Endothelial cell of umbilical vein (primary cell): ENCODE results near the gene CTSG. TPM values are rescaled to one million over a fixed set of nuclear protein-coding genes. Genes with fewer than 3 reads are reported as not detected.

ENCODE experiments used
- BruUV-seq: library from RNA; stranded (reverse); fragments of 400-500 nt; replicated peaks from 2 replicates; lab custom pipeline; 2021; lab: Mats Ljungman, UMichigan
- CTCF ChIA-PET: fragments of 300-600, 350-600 bp; sonication (Branson Sonifier 250); formaldehyde crosslinking; loops from one replicate; lab custom pipeline; 2021; ENCODE audit warnings: antibody characterized with exemption, inconsistent platforms; lab: Charles Lee
- POLR2A ChIA-PET: fragments of 300-600, 350-600 bp; sonication (Branson Sonifier 250); formaldehyde crosslinking; loops from one replicate; lab custom pipeline; 2021; ENCODE audit warnings: antibody characterized with exemption, inconsistent platforms; lab: Charles Lee
- DNase-seq: peaks from one replicate; pipeline ENCODE4 v3.0.0-alpha.2; 2011; ENCODE audit warnings: low read depth, low spot score
- FAIRE-seq: peaks from 2 replicates; lab custom pipeline; 2011; peaks lifted over from hg19 to GRCh38; lab: Jason Lieb, UNC
- H2AFZ ChIP-seq: 2 replicates; pipeline ENCODE4 v1.6.0; 2012; ENCODE audit warnings: low read depth, low read length, control low read depth, inconsistent platforms
- H3K27ac ChIP-seq: 2 replicates; pipeline ENCODE4 v1.5.1; 2011; ENCODE audit warnings: low read depth, mild to moderate bottlenecking, control low read depth, low read length, moderate library complexity; ENCODE audit not compliant: insufficient read depth
- H3K27me3 ChIP-seq, 2 experiments: 2 replicates each; pipeline versions ENCODE4 v1.6.0 to v1.6.1; 2011; ENCODE audit warnings: low read length in 2 of 2, mixed read lengths in 1 of 2; ENCODE audit not compliant: control insufficient read depth in 2 of 2, insufficient read depth in 2 of 2
- H3K36me3 ChIP-seq, 2 experiments: 2 replicates in 1 of 2; 3 replicates in 1 of 2; pipeline ENCODE4 v1.5.1; 2011; ENCODE audit warnings: low read length in 2 of 2, mild to moderate bottlenecking in 1 of 2, moderate library complexity in 1 of 2; ENCODE audit not compliant: control insufficient read depth in 2 of 2, insufficient read depth in 2 of 2; ENCODE audit errors: extremely low read depth in 1 of 2
- H3K4me1 ChIP-seq: 3 replicates; pipeline ENCODE4 v1.5.1; 2011; ENCODE audit warnings: mild to moderate bottlenecking, low read length; ENCODE audit not compliant: control insufficient read depth, insufficient read depth; ENCODE audit errors: extremely low read depth
- H3K4me2 ChIP-seq: 2 replicates; pipeline ENCODE4 v1.6.1; 2011; ENCODE audit warnings: low read length, control low read depth, mixed read lengths; ENCODE audit not compliant: insufficient read depth
- H3K4me3 ChIP-seq, 3 experiments: fragments of 200-600 bp in 1 of 3; sonication (generic), shearing (Covaris generic) in 1 of 3; replicated peaks in 1 of 3; 2 replicates each; pipeline ENCODE4 v1.5.1; 2011 to 2016; ENCODE audit warnings: control low read depth in 3 of 3, low read length in 3 of 3, mild to moderate bottlenecking in 2 of 3, inconsistent platforms in 1 of 3, low read depth in 1 of 3, moderate library complexity in 1 of 3; ENCODE audit not compliant: insufficient read depth in 1 of 3
- H3K79me2 ChIP-seq: 2 replicates; pipeline ENCODE4 v1.6.0; 2012; ENCODE audit warnings: low read length, inconsistent platforms; ENCODE audit not compliant: control insufficient read depth, insufficient read depth
- H3K9ac ChIP-seq: replicated peaks from 2 replicates; pipeline ENCODE3; 2011; ENCODE audit warnings: low read length, control low read depth; ENCODE audit not compliant: insufficient read depth; ENCODE audit errors: extremely low read depth
- H3K9me1 ChIP-seq: replicated peaks from 3 replicates; pipeline ENCODE4 v1.6.0; 2011; ENCODE audit warnings: mild to moderate bottlenecking, low read length; ENCODE audit not compliant: control insufficient read depth, insufficient read depth; ENCODE audit errors: extremely low read depth
- H3K9me3 ChIP-seq: replicated peaks from 2 replicates; pipeline ENCODE4 v1.5.1; 2012; ENCODE audit warnings: low read length, inconsistent platforms; ENCODE audit not compliant: control insufficient read depth, insufficient read depth
- H4K20me1 ChIP-seq: replicated peaks from 2 replicates; pipeline ENCODE3; 2011; ENCODE audit warnings: mild to moderate bottlenecking, low read length; ENCODE audit not compliant: control insufficient read depth, insufficient read depth; ENCODE audit errors: extremely low read depth
- EZH2 ChIP-seq: IDR thresholded peaks from 2 replicates; pipeline ENCODE4 v1.6.1; 2012; ENCODE audit warnings: borderline replicate concordance, low read depth, mild to moderate bottlenecking, moderate library complexity, low read length, inconsistent platforms; ENCODE audit not compliant: severe bottlenecking
- FOS ChIP-seq: IDR thresholded peaks from 2 replicates; pipeline ENCODE4 v1.6.1; 2011; ENCODE audit warnings: mild to moderate bottlenecking, low read length, moderate library complexity, borderline replicate concordance; ENCODE audit not compliant: insufficient read depth
- GATA2 ChIP-seq: IDR thresholded peaks from 2 replicates; pipeline ENCODE4 v1.7.0; 2011; ENCODE audit warnings: low read depth, mild to moderate bottlenecking, moderate library complexity, mixed read lengths, low read length; ENCODE audit not compliant: insufficient read length, insufficient read depth
- JUN ChIP-seq: IDR thresholded peaks from 2 replicates; pipeline ENCODE4 v1.6.1; 2011; ENCODE audit warnings: borderline replicate concordance, low read depth; ENCODE audit not compliant: insufficient read length, insufficient read depth
- MYC ChIP-seq: IDR thresholded peaks from one replicate; pipeline ENCODE4 v1.6.1; 2011; ENCODE audit warnings: mild to moderate bottlenecking, low read depth, low read length
- POLR2A ChIP-seq: IDR thresholded peaks from 2 replicates; pipeline ENCODE4 v1.6.1; 2012; ENCODE audit warnings: low read depth, mild to moderate bottlenecking, control low read depth, low read length
- POLR2AphosphoS5 ChIP-seq: IDR thresholded peaks from 2 replicates; pipeline ENCODE4 v1.6.1; 2012; ENCODE audit warnings: low read depth, mild to moderate bottlenecking, control low read depth, low read length, moderate library complexity; ENCODE audit not compliant: insufficient read depth
- dilution Hi-C: fragments of 300-500 bp; cut with MboI; formaldehyde crosslinking; loops from one replicate; pipeline ENCODE4 v1.15.0; 2019; ENCODE audit warnings: low sequenced_read_pairs; ENCODE audit not compliant: extremely low pct_ligation_motif_present
- intact Hi-C: fragments of 100-400 bp; cut with micrococcal nuclease; formaldehyde crosslinking; loops from one replicate; pipeline ENCODE4 v1.10.0; 2022
- polyA plus RNA-seq, 4 experiments: library from polyadenylated mRNA; depleted of rRNA in 3 of 4; stranded (reverse) in 3 of 4; unstranded in 1 of 4; fragments of >200 nt; gene quantifications; 2 replicates each; pipeline versions ENCODE4 v1.2.1 to v1.2.3, GENCODE V29; 2011 to 2012; ENCODE audit warnings: missing spikeins in 1 of 4
- total RNA-seq: library from RNA; stranded (reverse); gene quantifications from 2 replicates; pipeline ENCODE4 v1.2.3, GENCODE V29; 2021
- TF ChIP-seq, protein P1 (sequence below), 2 donors: IDR thresholded peaks; 1 replicate in 1 of 2; 2 replicates in 1 of 2; pipeline ENCODE4 v1.5.1; 2011; ENCODE audit warnings: low read length in 2 of 2, mild to moderate bottlenecking in 2 of 2, moderate library complexity in 2 of 2, control low read depth in 1 of 2, inconsistent platforms in 1 of 2, low read depth in 1 of 2; ENCODE audit not compliant: insufficient read depth in 1 of 2; ENCODE audit errors: extremely low read depth in 1 of 2
- TF ChIP-seq, protein P2 (sequence below): IDR thresholded peaks from 2 replicates; pipeline ENCODE4 v1.6.1; 2011; ENCODE audit not compliant: insufficient read depth, insufficient read length

The CTSG gene
- total and polyA plus RNA-seq, 2 donors (not counting 3 experiments of a cell fraction or from before 2014, with no cell fraction given), result not detected

DNA sequence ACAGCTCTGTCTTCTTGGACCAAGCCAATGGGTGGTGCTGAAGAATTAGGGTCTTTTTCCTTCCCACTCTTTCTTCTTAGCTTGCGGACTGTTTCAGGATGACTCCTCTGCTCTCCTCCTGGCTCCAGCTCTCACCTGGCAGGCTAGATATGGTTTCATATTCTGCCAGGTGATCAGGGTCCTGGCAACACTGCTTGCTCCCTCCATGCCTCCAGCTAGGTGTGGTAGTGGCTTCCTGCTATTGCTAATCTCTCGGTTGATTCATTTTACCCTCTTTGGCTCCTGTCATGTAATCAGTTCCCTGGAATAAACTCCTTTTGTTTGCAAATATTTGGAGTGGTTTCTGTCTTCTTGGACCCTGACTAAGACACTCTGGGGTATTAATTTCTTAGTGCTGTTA lies 37.7 kb upstream of the CTSG start:
- DNase-seq (no peak), FAIRE-seq (no peak)
- ChIA-PET CTCF (no interaction called here), POLR2A (no interaction called here)
- Histone ChIP-seq H4K20me1 (no peaks in the 10 kb centered on the region), H3K4me1 (no peaks in the 10 kb centered on the region), H3K9me1 (no peaks in the 10 kb centered on the region), H3K27me3 (no peaks in the 10 kb centered on the region), H2AFZ (no peak overlapping the region), H3K27ac (no peak overlapping the region), H3K9ac (no peak overlapping the region), H3K36me3 (no peaks in the 10 kb centered on the region), H3K79me2 (no peaks in the 10 kb centered on the region), H3K4me2 (no peak overlapping the region), H3K9me3 (no peaks in the 10 kb centered on the region), H3K4me3 (no peak overlapping the region)
- no TSS peak for BruUV-seq
- no peak for TF ChIP-seq GATA2
- TF ChIP-seq POLR2AphosphoS5, result no peak
- TF ChIP-seq, protein P1, sequence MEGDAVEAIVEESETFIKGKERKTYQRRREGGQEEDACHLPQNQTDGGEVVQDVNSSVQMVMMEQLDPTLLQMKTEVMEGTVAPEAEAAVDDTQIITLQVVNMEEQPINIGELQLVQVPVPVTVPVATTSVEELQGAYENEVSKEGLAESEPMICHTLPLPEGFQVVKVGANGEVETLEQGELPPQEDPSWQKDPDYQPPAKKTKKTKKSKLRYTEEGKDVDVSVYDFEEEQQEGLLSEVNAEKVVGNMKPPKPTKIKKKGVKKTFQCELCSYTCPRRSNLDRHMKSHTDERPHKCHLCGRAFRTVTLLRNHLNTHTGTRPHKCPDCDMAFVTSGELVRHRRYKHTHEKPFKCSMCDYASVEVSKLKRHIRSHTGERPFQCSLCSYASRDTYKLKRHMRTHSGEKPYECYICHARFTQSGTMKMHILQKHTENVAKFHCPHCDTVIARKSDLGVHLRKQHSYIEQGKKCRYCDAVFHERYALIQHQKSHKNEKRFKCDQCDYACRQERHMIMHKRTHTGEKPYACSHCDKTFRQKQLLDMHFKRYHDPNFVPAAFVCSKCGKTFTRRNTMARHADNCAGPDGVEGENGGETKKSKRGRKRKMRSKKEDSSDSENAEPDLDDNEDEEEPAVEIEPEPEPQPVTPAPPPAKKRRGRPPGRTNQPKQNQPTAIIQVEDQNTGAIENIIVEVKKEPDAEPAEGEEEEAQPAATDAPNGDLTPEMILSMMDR (IDR thresholded peaks at IDR 0.05; ENCODE audit: extremely low read depth in 1 of 2, insufficient read depth in 1 of 2, low read depth in 1 of 2, low read length in 2 of 2), result no peak
- no peak for TF ChIP-seq FOS
- no peak for TF ChIP-seq POLR2A
- TF ChIP-seq, protein P2, sequence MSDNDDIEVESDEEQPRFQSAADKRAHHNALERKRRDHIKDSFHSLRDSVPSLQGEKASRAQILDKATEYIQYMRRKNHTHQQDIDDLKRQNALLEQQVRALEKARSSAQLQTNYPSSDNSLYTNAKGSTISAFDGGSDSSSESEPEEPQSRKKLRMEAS, result no peak
- no peak for TF ChIP-seq MYC
- no peak for TF ChIP-seq JUN
- no peak for TF ChIP-seq EZH2
- dilution Hi-C loops, result no loop called here
- intact Hi-C loops, result no loop called here
